Measurements from ENCODE around the gene RITA1.

RITA1 gene

DNA sequence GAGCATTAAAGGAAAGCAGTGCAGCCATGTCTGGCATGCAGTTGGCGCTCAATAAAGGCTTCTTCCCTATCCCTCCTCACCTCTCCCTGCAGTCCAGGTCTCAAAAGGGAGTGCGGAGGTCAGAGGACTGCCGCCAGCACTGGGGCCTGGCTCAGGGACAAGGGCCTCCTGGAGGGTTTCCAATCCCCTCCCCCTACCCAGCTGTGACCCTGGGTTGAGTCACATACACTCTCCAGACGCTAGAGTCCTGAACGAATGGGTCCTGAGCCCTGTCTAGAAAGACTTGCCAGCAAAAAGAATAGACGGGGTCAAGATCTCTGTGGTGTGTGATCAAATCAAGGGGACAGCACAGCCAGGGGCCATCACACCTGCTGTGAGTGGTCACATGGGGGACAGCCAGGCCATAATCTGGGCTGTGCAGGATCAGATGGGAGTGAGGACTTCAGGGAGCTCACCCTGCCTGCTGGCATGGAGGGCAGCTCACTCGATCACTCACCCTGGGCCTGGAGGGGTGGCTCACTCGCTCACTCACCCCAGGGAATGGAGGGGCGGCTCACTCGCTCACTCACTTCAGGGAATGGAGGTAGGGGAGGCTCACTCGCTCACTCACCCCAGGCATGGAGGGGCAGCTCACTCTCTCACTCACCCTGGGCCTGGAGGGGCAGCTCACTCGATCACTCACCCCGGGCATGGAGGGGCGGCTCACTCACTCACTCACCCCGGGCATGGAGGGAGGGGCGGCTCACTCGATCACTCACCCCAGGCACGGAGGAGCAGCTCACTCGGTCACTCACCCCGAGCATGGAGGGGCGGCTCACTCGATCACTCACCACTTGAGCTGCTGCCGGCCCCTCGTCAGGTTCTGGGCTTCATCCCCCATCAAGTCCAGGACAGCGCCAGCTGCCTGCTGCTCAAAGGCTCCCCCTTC is 23.2 kb upstream of the RITA1 start:
- H3K4me3 ChIP-seq (ENCODE audit: control insufficient read depth in 1 of 7, extremely low read depth in 1 of 7, insufficient read depth in 4 of 7, low read depth in 2 of 7, low read length in 6 of 7): no peak overlapping the region
- ChIA-PET CTCF (interaction anchor here (0.8 to 6.1 kb wide), 4 partner anchors 12 to 126 kb away, joined by 3 to 50 read pairs (median 3); no protein-coding TSS in a partner anchor), POLR2A (no interaction called here)
- H3K27me3 ChIP-seq (replicated peaks in 2 of 5; ENCODE audit: control insufficient read depth in 4 of 5, insufficient read depth in 5 of 5, low read length in 4 of 5): no peaks in the 10 kb centered on the region
- WGBS (ENCODE audit: insufficient coverage): 96% methylated on average over 18 of the region's 25 CpGs
- H3K9me3 ChIP-seq (ENCODE audit: control extremely low read depth in 1 of 5, control insufficient read depth in 4 of 5, insufficient read depth in 2 of 5, low read depth in 1 of 5, low read length in 4 of 5): no peaks in the 10 kb centered on the region
- peaks cover 20 to 94% (median 68%) of the 10 kb centered on the region in 4 experiments for H3K36me3 ChIP-seq (ENCODE audit: control insufficient read depth in 4 of 4, insufficient read depth in 4 of 4, low read length in 3 of 4)
- no peak for DNase-seq
- H3K27ac ChIP-seq (ENCODE audit: insufficient read depth in 1 of 2, low read depth in 1 of 2, low read length in 2 of 2, poor library complexity in 1 of 2, severe bottlenecking in 2 of 2): no peak overlapping the region
- H3K4me1 ChIP-seq (ENCODE audit: control extremely low read depth in 1 of 4, control insufficient read depth in 4 of 4, insufficient read depth in 4 of 4, low read length in 3 of 4): no peaks in the 10 kb centered on the region

DNA sequence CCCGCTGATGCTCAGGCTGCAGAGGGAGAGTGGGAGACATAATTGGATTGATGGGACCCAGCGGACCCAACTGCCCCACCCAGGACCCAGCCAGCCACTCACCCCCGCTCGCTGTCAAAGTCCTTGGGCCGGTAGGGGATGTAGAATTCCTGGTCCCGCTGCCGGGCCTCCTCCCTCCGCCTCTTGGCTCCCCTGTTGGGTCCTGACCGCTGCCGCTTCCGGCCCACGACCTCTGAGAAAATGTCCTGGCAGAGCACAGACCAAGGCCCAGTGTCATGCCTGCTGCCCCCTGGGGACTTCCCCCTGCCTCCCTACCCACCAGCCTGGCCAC is 22.5 kb upstream of the RITA1 start:
- H3K4me1 ChIP-seq (ENCODE audit: control extremely low read depth in 1 of 4, control insufficient read depth in 4 of 4, insufficient read depth in 4 of 4, low read length in 3 of 4): no peaks in the 10 kb centered on the region
- CTCF ChIA-PET: interaction anchor here (1.1 to 6.1 kb wide), 4 partner anchors 11 to 127 kb away, joined by 3 to 50 read pairs (median 8); no protein-coding TSS in a partner anchor
- no peak for DNase-seq
- H3K27me3 ChIP-seq (replicated peaks in 2 of 5; ENCODE audit: control insufficient read depth in 4 of 5, insufficient read depth in 5 of 5, low read length in 4 of 5): no peaks in the 10 kb centered on the region
- H3K4me3 ChIP-seq (ENCODE audit: control insufficient read depth in 1 of 7, extremely low read depth in 1 of 7, insufficient read depth in 4 of 7, low read depth in 2 of 7, low read length in 6 of 7): no peak overlapping the region
- WGBS (ENCODE audit: insufficient coverage): over 99% methylated on average over 12 of the region's 12 CpGs
- no peaks in the 10 kb centered on the region for H3K9me3 ChIP-seq (ENCODE audit: control extremely low read depth in 1 of 5, control insufficient read depth in 4 of 5, insufficient read depth in 2 of 5, low read depth in 1 of 5, low read length in 4 of 5)
- POLR2A ChIA-PET: interaction anchor here (1.0 kb wide), 1 partner anchor 10 kb away, joined by 3 read pairs; no protein-coding TSS in a partner anchor
- H3K27ac ChIP-seq (ENCODE audit: insufficient read depth in 1 of 2, low read depth in 1 of 2, low read length in 2 of 2, poor library complexity in 1 of 2, severe bottlenecking in 2 of 2): no peak overlapping the region
- H3K36me3 ChIP-seq (ENCODE audit: control insufficient read depth in 4 of 4, insufficient read depth in 4 of 4, low read length in 3 of 4): peaks cover 22 to 95% (median 69%) of the 10 kb centered on the region in 4 experiments

DNA sequence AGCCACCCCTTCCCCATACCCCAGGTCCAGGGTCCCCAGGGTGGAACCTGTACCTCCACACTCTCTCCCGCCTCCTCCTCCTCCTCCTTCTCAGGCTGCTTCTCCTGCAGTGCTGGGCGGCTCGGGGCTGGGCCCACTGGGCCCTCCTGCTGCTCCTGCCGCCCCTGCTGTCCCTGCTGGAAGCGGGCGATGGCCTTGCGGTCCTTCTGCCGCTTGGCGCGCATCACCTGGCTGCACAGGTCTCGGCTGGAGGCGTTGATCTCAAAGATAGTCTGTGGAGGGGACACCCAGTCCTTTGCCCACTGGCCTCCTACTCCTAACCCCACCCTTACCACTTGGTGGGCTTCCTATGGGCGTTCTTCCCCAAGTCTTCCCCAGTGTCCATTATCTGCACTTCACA is 21.5 kb upstream of the RITA1 start:
- WGBS (ENCODE audit: insufficient coverage): 97% methylated on average over 12 of the region's 13 CpGs

DNA sequence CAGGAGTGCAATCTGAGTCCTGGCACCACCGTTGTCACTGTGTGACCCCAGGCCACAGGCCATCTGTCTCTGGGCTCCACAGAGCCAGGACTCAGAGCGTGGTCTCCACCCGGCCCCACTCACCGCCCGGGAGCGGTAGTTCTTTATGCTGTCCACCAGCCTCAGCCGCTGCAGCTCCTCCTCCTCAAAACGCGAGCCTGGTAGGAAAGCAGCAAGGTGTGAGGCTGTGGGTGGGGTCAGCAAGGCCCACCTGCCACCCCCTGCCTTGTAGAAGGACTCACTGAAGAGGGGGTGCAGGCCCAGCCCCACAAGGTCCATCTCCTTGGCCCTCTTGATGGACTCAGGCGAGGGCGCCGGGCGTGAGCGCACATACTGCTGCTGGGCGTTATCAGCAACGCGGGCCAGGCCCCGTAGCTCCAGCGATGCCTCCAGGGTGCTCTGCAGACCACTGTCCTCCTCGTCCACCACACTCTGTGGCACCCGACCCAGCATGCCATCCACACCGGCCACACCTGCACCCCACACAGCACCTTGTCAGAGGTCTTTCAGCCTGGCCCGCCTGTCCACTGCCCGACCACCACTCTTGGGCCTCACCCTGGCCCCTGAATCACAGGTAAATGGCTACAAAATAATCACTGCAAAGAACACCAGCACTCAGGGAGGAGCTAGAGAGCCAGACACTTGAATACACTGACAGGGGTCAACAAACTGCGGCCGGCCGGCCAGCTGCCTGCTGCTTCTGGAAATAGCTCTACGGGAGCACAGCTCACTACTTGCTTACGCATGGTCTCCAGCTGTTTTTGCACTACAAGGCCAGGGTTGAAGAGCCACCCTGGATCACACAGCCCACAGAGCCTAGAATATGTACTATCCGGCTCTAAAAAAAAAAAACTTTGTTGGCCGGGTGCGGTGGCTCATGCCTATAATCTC is 19.7 kb upstream of the RITA1 start:
- no peak overlapping the region for H3K27ac ChIP-seq (ENCODE audit: insufficient read depth in 1 of 2, low read depth in 1 of 2, low read length in 2 of 2, poor library complexity in 1 of 2, severe bottlenecking in 2 of 2)
- no peak overlapping the region for H3K4me3 ChIP-seq (ENCODE audit: control insufficient read depth in 1 of 7, extremely low read depth in 1 of 7, insufficient read depth in 4 of 7, low read depth in 2 of 7, low read length in 6 of 7)
- no peaks in the 10 kb centered on the region for H3K9me3 ChIP-seq (ENCODE audit: control extremely low read depth in 1 of 5, control insufficient read depth in 4 of 5, insufficient read depth in 2 of 5, low read depth in 1 of 5, low read length in 4 of 5)
- peaks cover 30 to 93% (median 72%) of the 10 kb centered on the region in 4 experiments for H3K36me3 ChIP-seq (ENCODE audit: control insufficient read depth in 4 of 4, insufficient read depth in 4 of 4, low read length in 3 of 4)
- over 99% methylated on average over 19 of the region's 32 CpGs for WGBS (ENCODE audit: insufficient coverage)
- no peak for DNase-seq
- H3K27me3 ChIP-seq (replicated peaks in 2 of 5; ENCODE audit: control insufficient read depth in 4 of 5, insufficient read depth in 5 of 5, low read length in 4 of 5): no peaks in the 10 kb centered on the region
- ChIA-PET POLR2A (interaction anchor here (0.7 kb wide), 1 partner anchor 137 kb away, joined by 3 read pairs; no protein-coding TSS in a partner anchor), CTCF (interaction anchor here (0.8 to 2.5 kb wide), 4 partner anchors 8 to 117 kb away, joined by 3 to 13 read pairs (median 4); no protein-coding TSS in a partner anchor)
- H3K4me1 ChIP-seq (ENCODE audit: control extremely low read depth in 1 of 4, control insufficient read depth in 4 of 4, insufficient read depth in 4 of 4, low read length in 3 of 4): no peaks in the 10 kb centered on the region

More for the DNA sequence above, 21.5 kb upstream of the RITA1 start:
- ChIA-PET POLR2A (interaction anchor here (1.0 kb wide), 1 partner anchor 9 kb away, joined by 3 read pairs; no protein-coding TSS in a partner anchor), CTCF (interaction anchor here (1.3 to 2.5 kb wide), 3 partner anchors 10 to 128 kb away, joined by 3 to 13 read pairs (median 3); no protein-coding TSS in a partner anchor)
- Histone ChIP-seq H3K27me3 (replicated peaks in 2 of 5; ENCODE audit: control insufficient read depth in 4 of 5, insufficient read depth in 5 of 5, low read length in 4 of 5) (no peaks in the 10 kb centered on the region), H3K4me1 (ENCODE audit: control extremely low read depth in 1 of 4, control insufficient read depth in 4 of 4, insufficient read depth in 4 of 4, low read length in 3 of 4) (no peaks in the 10 kb centered on the region), H3K9me3 (ENCODE audit: control extremely low read depth in 1 of 5, control insufficient read depth in 4 of 5, insufficient read depth in 2 of 5, low read depth in 1 of 5, low read length in 4 of 5) (no peaks in the 10 kb centered on the region), H3K27ac (ENCODE audit: insufficient read depth in 1 of 2, low read depth in 1 of 2, low read length in 2 of 2, poor library complexity in 1 of 2, severe bottlenecking in 2 of 2) (no peak overlapping the region), H3K36me3 (ENCODE audit: control insufficient read depth in 4 of 4, insufficient read depth in 4 of 4, low read length in 3 of 4) (peaks cover 26 to 95% (median 69%) of the 10 kb centered on the region in 4 experiments), H3K4me3 (ENCODE audit: control insufficient read depth in 1 of 7, extremely low read depth in 1 of 7, insufficient read depth in 4 of 7, low read depth in 2 of 7, low read length in 6 of 7) (no peak overlapping the region)
- no peak for DNase-seq

DNA sequence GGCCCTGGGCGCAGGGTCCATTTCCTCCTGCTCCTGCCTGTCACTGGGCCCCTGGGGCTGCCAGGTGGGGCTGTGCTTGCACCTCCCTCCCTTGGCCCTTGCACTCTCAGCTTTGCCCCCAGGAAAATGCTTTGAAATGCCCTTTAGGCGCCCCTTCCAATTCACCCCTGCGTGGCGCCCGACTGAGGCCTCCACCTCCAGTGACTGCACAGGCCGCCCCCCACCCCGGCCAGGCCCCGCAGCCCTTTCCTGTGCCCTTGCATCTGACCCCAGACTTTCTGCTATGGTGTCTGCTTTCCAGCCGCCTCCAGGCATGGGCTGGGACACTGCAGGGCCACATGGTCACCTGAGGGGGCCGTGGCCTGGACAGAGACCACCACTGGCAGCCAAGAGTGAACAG is 17.7 kb upstream of the RITA1 start:
- POLR2A ChIA-PET: interaction anchor here (0.6 kb wide), 1 partner anchor 219 kb away, joined by 3 read pairs; no protein-coding TSS in a partner anchor
- CTCF ChIA-PET: interaction anchor here (0.8 to 1.5 kb wide), 3 partner anchors 9 to 60 kb away, joined by 3 to 6 read pairs (median 5); no protein-coding TSS in a partner anchor
- peaks cover 42 to 97% (median 80%) of the 10 kb centered on the region in 4 experiments for H3K36me3 ChIP-seq (ENCODE audit: control insufficient read depth in 4 of 4, insufficient read depth in 4 of 4, low read length in 3 of 4)

DNA sequence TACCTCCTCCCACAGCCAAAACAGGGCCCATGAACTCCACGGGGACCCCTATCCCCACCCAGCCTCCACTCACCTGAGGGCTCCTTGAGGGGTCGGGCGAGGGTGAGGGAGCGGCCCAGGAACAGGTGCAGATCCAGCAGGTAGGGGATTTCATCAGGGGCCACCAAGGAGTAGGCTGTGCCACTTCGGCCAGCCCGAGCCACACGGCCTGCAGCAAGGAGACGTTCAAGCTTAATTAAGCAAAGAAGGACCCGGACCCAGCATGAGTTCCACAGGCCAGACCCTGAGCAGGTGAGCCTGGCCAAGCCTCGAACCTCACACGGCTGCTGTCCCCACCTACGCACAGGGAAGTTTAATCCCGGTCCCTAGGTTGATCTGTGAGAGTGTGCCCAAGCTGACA is 15.8 kb upstream of the RITA1 start:
- POLR2A ChIA-PET: no interaction called here
- Histone ChIP-seq H3K36me3 (ENCODE audit: control insufficient read depth in 4 of 4, insufficient read depth in 4 of 4, low read length in 3 of 4) (peaks cover 37 to 95% (median 77%) of the 10 kb centered on the region in 4 experiments), H3K4me1 (ENCODE audit: control extremely low read depth in 1 of 4, control insufficient read depth in 4 of 4, insufficient read depth in 4 of 4, low read length in 3 of 4) (no peaks in the 10 kb centered on the region), H3K27ac (ENCODE audit: insufficient read depth in 1 of 2, low read depth in 1 of 2, low read length in 2 of 2, poor library complexity in 1 of 2, severe bottlenecking in 2 of 2) (no peak overlapping the region), H3K9me3 (ENCODE audit: control extremely low read depth in 1 of 5, control insufficient read depth in 4 of 5, insufficient read depth in 2 of 5, low read depth in 1 of 5, low read length in 4 of 5) (no peaks in the 10 kb centered on the region), H3K27me3 (replicated peaks in 2 of 5; ENCODE audit: control insufficient read depth in 4 of 5, insufficient read depth in 5 of 5, low read length in 4 of 5) (no peaks in the 10 kb centered on the region), H3K4me3 (ENCODE audit: control insufficient read depth in 1 of 7, extremely low read depth in 1 of 7, insufficient read depth in 4 of 7, low read depth in 2 of 7, low read length in 6 of 7) (no peak overlapping the region)
- 90% methylated on average over 12 of the region's 13 CpGs for WGBS (ENCODE audit: insufficient coverage)
- CTCF ChIA-PET: interaction anchor here (1.2 to 2.3 kb wide), 2 partner anchors 10 to 14 kb away, joined by 3 to 7 read pairs; no protein-coding TSS in a partner anchor
- DNase-seq: no peak

More for the DNA sequence above, 17.7 kb upstream of the RITA1 start:
- no peak for DNase-seq
- H3K9me3 ChIP-seq (ENCODE audit: control extremely low read depth in 1 of 5, control insufficient read depth in 4 of 5, insufficient read depth in 2 of 5, low read depth in 1 of 5, low read length in 4 of 5): no peaks in the 10 kb centered on the region
- no peak overlapping the region for H3K27ac ChIP-seq (ENCODE audit: insufficient read depth in 1 of 2, low read depth in 1 of 2, low read length in 2 of 2, poor library complexity in 1 of 2, severe bottlenecking in 2 of 2)
- no peak overlapping the region for H3K4me3 ChIP-seq (ENCODE audit: control insufficient read depth in 1 of 7, extremely low read depth in 1 of 7, insufficient read depth in 4 of 7, low read depth in 2 of 7, low read length in 6 of 7)
- no peaks in the 10 kb centered on the region for H3K27me3 ChIP-seq (replicated peaks in 2 of 5; ENCODE audit: control insufficient read depth in 4 of 5, insufficient read depth in 5 of 5, low read length in 4 of 5)
- no peaks in the 10 kb centered on the region for H3K4me1 ChIP-seq (ENCODE audit: control extremely low read depth in 1 of 4, control insufficient read depth in 4 of 4, insufficient read depth in 4 of 4, low read length in 3 of 4)
- 98% methylated on average over 9 of the region's 10 CpGs for WGBS (ENCODE audit: insufficient coverage)
